ENCODE measurements around the gene SRSF3.

GRCh38 chr6:36643977-36644376 is 49.8 kb downstream of the SRSF3 start:
- no peak for TF ChIP-seq PATZ1 (CRISPR knock-in tag; IDR thresholded peaks at IDR 0.05; ENCODE audit: borderline replicate concordance)
- TF ChIP-seq GLIS3 (CRISPR knock-in tag; IDR thresholded peaks at IDR 0.05): no peak
- no peak for TF ChIP-seq OSR1 (CRISPR knock-in tag; IDR thresholded peaks at IDR 0.05)
- TF ChIP-seq ARNTL (CRISPR knock-in tag; IDR thresholded peaks at IDR 0.05; ENCODE audit: borderline replicate concordance, low read depth): no peak
- TF ChIP-seq ZC3H10 (CRISPR knock-in tag; IDR thresholded peaks at IDR 0.05): no peak
- TF ChIP-seq ESRRG (CRISPR knock-in tag; IDR thresholded peaks at IDR 0.05): no peak
- no peak for TF ChIP-seq ZNF565 (CRISPR knock-in tag; conservative IDR thresholded peaks at IDR 0.05; ENCODE audit: low read depth)
- no peak for TF ChIP-seq ZNF70 (CRISPR knock-in tag; IDR thresholded peaks at IDR 0.05)
- TF ChIP-seq RARB (CRISPR knock-in tag; IDR thresholded peaks at IDR 0.05): no peak
- no peak for TF ChIP-seq CSRNP3 (CRISPR knock-in tag; IDR thresholded peaks at IDR 0.05)
- TF ChIP-seq ZNF8 (CRISPR knock-in tag; IDR thresholded peaks at IDR 0.05): no peak
- TF ChIP-seq BACH2 (CRISPR knock-in tag; IDR thresholded peaks at IDR 0.05; ENCODE audit: borderline replicate concordance): no peak
- TF ChIP-seq ZFP30 (CRISPR knock-in tag; IDR thresholded peaks at IDR 0.05): no peak
